Adrenal gland (tissue), 5 donors: ENCODE data around the gene ACTA1.
A peak's percentile ranks its signal among the peaks of the same experiment; 100 is the strongest.

Experiments used
- POLR2A ChIP-seq, 2 donors: fragments of 450-650 bp; IDR thresholded peaks; one replicate each; pipeline ENCODE4 v1.6.1; 2017; ENCODE audit warnings: antibody characterized with exemption in 2 of 2, mild to moderate bottlenecking in 2 of 2, moderate library complexity in 1 of 2
- TF ChIP-seq, protein P1 (sequence below), 6 experiments: fragments of 450-650 bp in 4 of 6; fragments of 200-600 bp in 2 of 6; sonication (generic) in 1 of 6; IDR thresholded peaks; 1 replicate in 5 of 6; 2 replicates in 1 of 6; pipeline versions ENCODE4 v1.5.1 to v1.8.0; 2016 to 2021; ENCODE audit warnings: antibody characterized with exemption in 6 of 6, mild to moderate bottlenecking in 2 of 6, moderate library complexity in 1 of 6
- donor health status: DM: no; HTN: no; CAD: no.

DNA sequence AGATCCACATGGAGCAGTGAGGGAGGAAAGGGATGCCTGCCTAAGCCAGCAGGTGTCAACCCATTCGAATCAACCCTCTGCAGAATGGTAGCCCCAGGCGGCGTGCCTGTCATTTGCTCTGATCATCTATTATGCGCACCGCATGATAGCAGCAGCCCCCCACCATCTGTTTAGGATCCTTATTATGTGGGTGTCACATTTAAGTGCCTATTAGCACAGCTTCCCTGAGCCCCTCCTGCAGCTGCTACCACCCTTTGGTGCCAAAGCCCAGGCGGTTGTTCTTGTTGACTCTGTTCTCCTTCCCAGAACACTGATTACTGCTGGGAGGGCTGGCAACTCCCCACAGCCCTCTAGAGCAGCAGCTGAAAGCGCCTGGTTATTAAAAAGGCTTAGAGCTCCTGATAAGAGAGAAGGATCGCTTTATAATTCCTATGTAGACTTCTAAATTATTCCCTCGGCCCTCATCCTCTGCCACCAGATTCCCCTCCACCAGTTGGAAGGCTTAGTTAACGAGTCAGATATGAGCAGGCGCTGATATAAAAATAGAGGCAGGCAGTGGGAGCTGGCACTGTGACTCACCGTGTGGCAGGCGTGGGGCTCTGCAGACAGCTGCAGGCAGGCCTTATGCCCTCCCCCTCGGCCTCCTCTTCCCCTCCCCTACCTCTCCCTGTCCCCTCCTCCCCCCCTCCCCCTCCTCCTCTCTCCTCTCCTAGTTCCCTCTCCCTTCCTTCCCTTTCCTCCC lies 23.0 kb downstream of the ACTA1 start:
- TF ChIP-seq, protein P1, sequence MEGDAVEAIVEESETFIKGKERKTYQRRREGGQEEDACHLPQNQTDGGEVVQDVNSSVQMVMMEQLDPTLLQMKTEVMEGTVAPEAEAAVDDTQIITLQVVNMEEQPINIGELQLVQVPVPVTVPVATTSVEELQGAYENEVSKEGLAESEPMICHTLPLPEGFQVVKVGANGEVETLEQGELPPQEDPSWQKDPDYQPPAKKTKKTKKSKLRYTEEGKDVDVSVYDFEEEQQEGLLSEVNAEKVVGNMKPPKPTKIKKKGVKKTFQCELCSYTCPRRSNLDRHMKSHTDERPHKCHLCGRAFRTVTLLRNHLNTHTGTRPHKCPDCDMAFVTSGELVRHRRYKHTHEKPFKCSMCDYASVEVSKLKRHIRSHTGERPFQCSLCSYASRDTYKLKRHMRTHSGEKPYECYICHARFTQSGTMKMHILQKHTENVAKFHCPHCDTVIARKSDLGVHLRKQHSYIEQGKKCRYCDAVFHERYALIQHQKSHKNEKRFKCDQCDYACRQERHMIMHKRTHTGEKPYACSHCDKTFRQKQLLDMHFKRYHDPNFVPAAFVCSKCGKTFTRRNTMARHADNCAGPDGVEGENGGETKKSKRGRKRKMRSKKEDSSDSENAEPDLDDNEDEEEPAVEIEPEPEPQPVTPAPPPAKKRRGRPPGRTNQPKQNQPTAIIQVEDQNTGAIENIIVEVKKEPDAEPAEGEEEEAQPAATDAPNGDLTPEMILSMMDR (IDR thresholded peaks at IDR 0.05), result no peak
- peak in 1 of 2 donors; percentile 48 for TF ChIP-seq POLR2A (IDR thresholded peaks at IDR 0.05)
